Left lobe of liver (tissue), 2 donors: Measurements from ENCODE around the gene AP1B1. TPM values are rescaled to one million over a fixed set of nuclear protein-coding genes. Genes with fewer than 3 reads are reported as not detected.
"Not testable (repeated sequence)": the region's sequence is repeated elsewhere in the genome, so short reads cannot be mapped to it uniquely, and the experiment has no call there.

Experiments used
- ATAC-seq: fragments of 200-7000 bp; cut with Tn5 transposase; one replicate; pipeline ENCODE4 v1.9.1; 2020; ENCODE audit warnings: mild to moderate bottlenecking, moderate library complexity
- DNase-seq: peaks from one replicate; pipeline ENCODE4 v3.0.0-alpha.2; 2020; ENCODE audit warnings: low spot score
- total RNA-seq: library from RNA; stranded (reverse); gene quantifications from one replicate; pipeline ENCODE4 v1.2.1, GENCODE V29; 2021
- donor health status: DM: no; HTN: no; CAD: no; lungs with moderate emphysema.
- donor health status: DM: no; HTN: yes; CAD: no.

Gene AP1B1
- 37.9 TPM for total RNA-seq

DNA sequence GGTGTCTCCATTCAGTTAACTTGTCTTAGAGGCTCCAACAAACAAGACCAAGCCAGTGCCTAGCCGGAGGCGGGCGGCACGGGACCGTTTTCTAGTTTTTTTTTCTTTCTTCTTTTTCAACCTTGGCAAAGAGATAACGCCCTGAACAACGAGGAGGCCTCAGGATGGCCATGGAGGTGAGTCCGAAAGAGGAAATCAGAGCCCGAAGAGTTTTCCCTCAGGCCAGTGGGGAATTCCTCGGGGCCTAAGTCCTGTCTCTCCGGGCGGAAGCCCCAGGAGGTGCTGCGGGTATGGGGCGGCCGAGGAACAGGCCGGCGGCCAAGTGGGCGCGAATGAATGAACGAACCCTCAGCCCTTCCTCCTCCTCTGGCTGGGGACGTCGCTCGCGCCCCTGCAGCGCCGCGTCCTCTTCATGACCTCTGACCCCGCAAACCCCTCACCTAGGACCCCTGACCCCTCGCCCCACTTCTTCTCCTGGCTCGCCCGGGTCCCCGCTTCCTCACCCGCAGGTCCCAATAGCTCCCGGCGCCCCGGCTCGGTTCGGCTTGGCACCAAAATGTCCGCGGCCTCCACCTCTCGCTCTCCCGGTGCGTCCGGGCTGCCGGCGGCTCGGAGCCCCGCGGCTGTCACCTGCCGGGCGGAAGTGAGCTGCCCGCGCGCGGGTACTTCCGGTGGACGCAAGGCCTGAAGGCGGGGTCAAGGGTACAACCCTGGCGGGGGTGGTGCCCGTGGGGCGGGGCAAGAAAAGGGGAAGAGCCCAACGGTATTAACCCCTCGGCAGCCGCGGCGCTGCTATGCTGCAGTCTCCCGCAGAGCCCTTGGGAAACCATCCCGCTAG is at the start of gene AP1B1:
AP1B1 (minus strand) TSS at position 650 of the 838 bp plus-strand sequence. CDS start 21,327 bp downstream, outside the sequence.
- ATAC-seq (peak; percentile 95), DNase-seq (peak; percentile 96)

DNA sequence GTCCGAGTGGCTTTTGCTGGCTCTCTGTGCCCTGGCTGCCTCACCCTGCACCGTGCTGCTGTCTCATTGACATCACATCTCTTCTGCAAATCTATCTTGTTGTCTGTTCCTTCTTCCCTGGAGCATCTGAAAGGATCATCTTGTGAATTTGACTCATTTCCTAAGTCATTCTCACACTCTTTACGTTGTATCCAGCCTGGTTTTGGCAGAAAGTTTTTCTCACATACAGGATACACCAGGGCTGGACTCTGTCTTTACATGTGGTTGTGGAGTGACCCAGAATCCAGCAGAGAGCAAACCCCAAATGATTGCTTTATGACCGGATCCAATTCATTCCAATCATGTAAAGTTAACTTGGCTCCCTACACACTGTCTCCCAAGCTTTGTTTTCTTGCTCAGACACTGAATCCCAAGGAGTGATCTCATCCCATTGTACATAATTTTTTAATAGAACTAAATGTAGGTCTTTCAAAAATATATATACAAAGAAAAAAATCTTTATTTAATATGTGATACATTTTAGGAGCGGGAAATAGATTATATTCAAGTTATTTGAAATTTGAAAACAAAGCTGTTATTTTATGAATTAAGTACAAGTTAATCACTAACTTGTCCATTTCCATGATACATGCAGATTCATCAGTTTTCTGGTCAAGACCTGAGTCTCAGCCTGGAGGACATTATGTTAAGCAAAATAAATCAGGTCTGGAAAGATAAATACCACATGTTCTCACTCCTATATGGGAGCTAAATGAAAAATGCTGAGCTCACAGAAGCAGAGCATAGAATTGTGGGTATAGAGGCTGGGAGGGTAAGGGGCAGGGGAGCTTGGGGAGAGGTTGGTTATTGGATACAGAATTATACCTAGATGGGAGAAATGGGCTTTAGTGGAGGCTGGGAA is 47.1 kb upstream of the AP1B1 start:
- DNase-seq = no peak

DNA sequence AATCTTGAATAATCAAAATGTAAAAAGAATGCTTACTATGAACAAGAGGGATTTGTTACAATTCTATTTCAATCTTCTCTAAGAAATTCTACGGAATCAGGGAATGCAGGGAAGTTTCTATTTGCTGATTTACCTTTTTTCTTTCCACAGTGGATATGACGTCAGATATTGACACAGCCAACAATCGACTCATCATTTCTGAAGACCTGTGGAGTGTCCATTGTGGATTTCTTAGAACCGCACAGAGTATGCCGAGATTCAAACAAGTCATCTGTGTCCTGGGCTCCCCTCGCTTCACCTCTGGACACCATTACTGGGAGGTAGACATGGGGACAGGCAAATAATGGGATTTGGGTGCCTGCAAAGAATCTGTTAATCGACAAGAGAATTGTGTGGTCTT is 45.9 kb upstream of the AP1B1 start:
- peak; percentile 6 for DNase-seq

More for the DNA sequence above, 47.1 kb upstream of the AP1B1 start:
- ATAC-seq = no peak

DNA sequence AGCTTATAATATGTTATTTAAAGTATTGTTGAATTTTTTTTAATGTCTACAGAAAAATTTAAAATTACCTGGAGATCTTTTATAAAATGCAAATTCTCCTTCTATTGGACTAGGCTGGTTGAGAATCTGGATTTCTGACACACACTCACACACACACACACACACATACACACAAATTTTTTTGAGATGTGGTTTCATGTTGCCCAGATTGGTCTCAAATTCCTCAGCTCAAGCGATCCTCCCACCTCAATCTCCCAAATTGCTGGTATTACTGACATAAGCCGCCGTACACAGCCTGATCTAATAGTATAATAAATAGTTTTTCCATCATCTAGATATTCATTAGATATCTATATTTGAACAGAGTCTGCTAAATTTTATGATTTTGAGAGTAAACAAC is 45.5 kb upstream of the AP1B1 start:
- DNase-seq (no peak), ATAC-seq (no peak)

More for the DNA sequence above, 45.9 kb upstream of the AP1B1 start:
- ATAC-seq = no peak

DNA sequence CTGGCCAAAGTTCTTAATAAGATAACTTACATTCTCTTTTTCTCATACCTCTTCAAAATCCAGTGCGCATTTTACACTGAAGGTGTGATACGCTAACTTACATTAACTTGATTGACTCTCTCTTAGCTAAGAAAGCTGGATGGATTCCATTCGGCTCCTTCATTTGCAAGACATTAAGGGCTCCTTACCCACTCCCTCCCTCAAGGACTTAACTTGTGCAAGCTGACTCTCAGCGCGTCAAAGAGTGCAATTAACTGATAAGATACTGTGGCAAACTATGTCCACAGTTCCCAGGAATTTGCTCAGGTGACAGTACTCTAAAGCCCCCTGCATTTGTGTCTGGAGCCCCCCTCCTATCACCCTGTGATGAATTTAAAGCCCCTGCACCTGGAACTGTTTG is 43.6 kb upstream of the AP1B1 start:
- DNase-seq (no peak), ATAC-seq (no peak)

DNA sequence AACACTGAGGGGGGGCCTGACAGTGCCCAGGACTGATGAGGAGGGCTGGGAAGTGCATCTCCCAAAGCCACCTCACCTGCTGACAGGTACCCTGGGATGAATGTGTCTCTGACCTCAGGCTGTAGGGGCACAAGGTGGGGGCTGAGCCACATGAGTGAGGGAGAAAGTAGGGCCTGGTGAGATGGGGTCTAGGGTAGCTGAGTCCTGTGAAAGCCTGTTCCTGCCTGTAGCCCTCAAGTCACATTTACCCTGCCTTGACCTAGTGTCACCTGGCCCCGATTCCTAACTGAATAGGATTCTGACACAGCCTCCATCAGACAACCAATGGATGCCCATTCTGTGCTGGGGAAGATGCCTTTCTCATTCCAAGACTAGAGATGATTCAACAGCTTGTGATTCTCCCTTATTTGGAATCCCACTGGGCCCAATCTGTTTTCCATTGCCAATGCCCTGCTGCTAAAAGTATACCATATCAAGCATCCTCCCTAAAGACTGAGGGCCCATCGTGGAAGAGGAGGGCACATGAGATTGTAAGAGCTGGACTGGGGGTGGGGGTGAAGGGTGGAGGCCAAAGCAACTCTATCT is 38.9 kb upstream of the AP1B1 start:
- DNase-seq (no peak), ATAC-seq (no peak)

DNA sequence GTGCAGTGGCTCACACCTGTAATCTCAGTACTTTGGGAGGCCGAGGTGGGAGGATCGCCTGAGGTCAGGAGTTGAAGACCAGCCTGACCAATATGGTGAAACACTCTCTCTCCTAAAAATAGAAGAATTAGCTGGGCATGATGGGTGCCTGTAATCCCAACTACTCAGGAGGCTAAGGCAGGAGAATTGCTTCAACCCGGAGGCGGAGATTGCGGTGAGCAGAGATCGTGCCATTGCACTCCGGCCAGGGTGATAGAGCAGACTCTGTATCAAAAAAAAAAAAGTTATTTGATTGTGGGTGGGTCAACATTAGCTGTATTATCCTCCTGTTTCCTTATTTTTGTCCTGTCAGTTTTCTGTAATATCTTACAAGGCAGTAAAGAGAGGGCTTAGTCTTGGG is 38.1 kb upstream of the AP1B1 start:
- no peak for DNase-seq
- ATAC-seq = no peak

DNA sequence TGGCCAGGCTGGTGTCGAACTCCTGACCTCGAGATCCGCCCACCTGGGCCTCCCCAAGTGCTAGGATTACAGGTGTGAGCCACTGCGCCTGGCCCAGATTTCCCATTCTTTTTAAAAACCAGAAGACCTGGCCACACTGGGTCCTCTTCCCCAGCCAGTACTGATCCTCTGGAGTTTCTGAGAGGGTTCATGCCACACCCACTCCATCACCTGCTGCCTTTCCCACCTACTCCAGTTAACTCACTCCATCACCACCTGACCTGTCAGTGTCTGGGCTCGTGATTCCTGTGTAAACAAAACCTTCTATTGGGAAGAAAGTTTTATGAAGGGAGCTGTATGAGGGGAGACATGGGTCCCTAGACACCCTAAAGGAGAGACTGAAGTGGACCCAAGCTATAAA is 30.3 kb upstream of the AP1B1 start:
- DNase-seq, ATAC-seq: not testable (repeated sequence)

DNA sequence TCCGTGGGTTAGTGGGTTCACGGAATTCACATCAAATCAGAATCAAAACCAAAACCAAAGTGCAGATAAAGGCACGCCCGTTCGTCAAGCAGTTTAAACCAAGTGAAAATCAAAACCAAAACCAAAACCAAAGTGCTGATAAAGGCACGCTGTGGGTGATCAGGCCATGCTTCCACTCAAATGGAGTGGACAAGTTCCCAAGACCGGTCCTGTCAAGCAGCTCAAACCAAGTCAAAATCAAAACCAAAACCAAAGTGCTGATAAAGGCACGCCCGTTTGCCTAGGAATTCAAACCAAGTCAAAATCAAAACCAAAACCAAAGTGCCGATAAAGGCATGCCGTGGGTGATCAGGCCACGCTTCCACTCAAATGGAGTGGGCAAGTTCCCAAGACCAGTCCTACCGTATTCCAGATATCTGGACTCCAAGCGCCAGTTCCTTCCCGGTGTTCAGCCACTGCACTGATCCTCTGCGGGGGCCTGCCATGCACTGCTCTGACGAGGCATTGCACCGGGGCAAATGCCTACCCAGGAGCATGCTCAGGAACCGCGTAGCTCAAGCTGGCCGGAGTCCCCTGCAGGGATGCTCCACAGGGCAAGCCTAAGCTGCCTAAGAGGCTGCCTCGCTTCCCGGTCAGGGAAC is 26.7 kb upstream of the AP1B1 start:
- ATAC-seq (peak; percentile 89), DNase-seq (peak; percentile 71)

DNA sequence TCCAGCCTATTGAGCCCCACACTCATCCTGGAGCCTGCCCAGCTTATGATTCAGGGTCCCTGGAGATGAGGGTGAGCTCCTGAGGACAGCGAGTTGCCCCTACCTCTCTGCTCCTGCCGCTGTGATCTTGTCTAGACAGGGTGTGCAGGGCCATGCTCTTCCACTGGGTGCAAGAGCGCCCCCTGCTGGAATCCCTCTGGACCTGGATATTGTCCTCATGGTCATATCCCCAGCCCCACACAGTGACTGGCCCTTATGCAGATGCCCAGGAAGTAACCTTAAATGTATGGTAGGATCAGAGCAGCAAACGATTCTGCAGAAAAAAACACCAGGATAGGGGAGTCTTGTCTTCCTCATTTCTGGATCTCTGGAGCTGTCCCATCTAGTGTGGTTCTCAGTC is 24.4 kb upstream of the AP1B1 start:
- ATAC-seq = peak; percentile 76
- not testable (repeated sequence) for DNase-seq

DNA sequence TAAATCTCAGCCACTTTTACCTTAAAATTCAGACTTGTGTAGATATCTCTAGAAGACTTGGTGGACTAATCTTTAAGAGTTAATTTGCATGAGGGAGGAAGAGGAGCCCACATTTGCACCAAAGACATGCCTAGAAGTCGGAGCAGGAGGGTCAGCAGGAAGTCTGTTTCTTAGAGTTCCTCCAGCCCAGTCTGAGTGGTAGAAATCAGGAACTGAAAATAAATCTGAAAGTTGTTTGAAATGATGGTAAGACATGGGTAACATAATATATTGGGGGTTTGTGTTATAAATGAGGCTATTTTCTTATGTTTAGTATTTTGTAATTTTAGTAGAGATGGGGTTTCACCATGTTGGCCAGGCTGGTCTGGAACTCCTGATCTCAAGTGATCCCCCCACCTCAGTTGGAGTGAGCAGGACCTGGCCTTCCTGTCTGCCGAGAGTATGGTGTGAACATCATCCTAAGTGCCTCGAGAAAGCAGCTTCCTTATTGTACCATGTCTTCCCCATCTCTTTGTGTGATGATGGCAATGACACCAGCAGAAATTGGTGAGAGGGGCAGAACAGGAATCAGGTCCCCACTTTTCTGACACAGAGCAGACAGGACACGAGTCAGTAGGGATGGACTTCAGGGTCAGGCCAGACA is 23.3 kb upstream of the AP1B1 start:
- not testable (repeated sequence) for ATAC-seq, DNase-seq

DNA sequence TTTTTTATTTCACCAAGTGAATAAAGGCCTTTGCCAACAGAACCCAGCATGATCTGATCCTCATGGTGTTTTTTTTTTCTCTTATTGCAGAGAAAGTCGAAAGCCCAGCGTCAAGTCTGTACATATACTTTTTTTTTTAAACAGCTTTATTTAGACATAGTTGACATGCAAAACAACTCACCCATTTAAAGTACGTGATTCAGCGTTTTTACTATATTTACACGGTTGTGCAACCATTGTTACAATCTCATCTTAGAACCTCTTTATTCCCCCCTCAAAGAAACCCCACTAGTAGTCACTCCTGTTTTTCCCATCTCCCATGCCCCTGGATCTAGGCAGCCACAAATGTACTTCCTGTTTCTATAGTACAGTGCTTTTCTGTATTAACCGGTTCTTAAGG is 20.6 kb upstream of the AP1B1 start:
- ATAC-seq (no peak), DNase-seq (no peak)

DNA sequence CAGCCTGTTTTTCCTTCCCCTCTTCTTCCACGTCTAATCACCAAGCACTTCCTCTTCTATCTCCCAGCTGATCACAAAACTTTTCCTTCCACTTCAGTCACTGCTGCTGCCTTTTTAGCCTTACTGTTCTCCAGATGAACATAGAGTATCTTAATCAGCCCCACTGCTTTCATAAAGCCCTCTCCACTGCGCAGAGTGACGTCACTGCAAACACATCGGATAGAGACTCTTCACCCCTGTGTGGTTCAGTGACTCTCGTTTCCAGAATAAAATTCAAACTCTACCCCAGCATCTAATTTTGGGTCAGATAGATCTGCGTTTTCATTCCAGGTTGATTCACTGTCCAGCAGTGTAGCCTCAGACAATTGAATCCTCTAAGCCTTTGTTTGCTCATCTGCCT is 13.2 kb upstream of the AP1B1 start:
- DNase-seq, ATAC-seq: not testable (repeated sequence)

DNA sequence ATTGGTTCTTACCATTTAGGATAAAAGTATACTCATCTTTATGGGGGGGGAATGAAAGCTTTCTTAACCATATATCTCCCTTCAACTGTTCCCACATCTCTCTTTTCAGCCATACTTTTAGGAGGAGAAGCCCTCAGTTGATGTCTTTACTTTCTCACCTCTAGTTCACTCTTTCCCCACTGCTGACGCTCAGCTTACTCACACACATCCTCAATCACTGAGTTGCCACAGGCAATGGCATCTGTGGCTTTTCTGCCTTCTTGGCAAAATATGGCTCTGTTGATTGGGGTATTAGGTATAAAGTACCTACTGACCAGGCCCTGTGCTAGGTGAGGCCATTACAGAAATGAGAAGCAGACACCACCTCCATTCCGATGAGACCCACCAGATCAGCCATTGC is 12.2 kb upstream of the AP1B1 start:
- DNase-seq = no peak
- no peak for ATAC-seq

DNA sequence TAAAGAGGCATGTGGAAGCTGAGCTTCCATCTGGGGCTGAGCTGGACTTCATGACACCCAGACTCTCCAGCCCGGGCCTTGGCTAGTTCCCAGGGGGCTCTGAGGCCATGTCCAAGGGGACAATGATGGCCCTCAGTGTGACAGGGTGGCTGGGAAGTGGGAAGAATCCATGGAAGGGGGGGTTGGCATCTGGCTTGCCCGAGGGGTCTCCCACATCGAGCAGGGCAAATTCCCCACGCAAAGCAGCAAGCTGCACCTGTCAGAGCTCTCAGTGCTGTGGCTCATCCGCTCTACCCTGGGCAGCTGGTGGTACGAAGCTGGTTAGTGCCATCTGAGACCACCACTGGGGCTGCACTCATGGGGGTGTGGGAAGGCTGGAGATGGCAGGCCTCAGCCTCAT is 9.4 kb upstream of the AP1B1 start:
- ATAC-seq (no peak), DNase-seq (no peak)

DNA sequence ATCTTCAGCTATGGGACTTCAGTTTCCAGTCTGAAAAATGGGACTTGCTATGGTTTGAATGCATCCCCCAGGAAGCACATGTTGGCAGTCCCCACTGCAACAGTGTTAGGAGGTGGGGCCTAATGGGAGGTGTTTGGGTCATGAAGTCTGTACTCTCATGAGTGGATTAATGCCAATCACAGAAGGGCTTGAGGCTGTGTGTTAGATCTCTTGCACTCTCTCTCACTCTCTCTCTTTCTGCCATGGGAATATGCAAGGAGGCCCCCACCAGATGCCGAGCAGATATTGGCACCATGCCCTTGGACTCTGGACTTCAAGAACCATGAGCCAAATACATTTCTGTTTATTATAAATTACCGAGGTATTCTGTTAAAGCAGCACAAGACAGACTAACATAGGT is 7.8 kb upstream of the AP1B1 start:
- no peak for DNase-seq
- ATAC-seq = no peak

DNA sequence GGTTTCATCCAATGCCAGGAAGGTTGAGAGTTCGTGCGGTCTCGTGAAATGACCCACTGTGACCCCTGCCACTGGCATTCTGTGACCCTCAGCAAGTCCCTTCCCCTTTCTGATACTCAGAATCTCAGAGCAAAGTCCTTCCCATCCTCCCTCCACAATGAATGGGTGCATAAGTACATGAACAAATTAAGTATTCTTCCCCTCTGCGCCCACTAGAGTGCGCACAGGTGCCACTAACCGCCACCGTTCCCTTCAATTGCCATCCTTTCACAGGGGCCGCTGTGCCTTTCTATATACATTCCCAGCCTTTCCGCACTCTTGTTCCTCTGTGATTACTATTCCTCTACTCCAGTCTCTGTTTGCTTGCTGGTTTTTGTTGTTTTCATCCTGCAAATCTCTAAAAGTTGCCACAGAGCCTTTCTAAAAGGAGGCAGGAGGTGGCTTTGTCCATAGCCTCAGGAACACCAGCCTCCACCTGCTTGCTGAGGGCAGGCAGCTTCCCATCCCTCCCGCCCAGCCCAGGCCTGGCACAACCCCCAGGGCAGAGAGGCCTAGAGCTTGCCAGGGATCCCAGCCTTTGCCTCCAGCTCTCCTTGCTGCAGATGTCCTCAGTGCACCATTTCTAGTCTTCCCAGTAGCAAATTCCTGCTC is 6.7 kb upstream of the AP1B1 start:
- DNase-seq = peak; percentile 73
- peak; percentile 96 for ATAC-seq

DNA sequence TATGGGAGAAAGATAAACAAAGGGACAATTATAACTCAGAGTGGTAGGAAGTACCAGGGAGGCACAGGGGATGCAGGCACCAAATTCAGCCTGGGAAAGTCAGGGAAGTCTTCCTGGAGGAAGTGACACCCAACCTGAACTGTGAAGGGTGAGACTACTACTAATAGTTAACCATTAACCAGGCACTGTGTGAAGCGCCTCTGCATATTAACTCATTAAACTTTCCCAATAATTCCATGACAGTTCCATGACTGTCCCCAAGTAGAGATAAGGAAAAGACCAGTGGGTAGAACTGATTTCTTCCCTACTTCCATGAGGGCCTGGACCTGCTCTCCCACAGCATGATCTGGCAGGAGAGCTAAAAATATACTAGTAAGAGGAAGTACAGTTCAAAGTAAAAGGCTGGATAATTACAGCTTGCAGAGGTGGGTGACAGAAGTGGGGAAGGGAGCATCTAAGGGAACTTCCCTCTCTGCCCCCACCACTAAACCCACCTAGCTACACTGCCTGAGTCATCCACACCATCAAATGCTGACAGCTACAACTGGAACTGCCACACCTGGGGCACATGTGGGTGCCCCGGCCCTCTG is 4.7 kb upstream of the AP1B1 start:
- DNase-seq (no peak), ATAC-seq (no peak)

DNA sequence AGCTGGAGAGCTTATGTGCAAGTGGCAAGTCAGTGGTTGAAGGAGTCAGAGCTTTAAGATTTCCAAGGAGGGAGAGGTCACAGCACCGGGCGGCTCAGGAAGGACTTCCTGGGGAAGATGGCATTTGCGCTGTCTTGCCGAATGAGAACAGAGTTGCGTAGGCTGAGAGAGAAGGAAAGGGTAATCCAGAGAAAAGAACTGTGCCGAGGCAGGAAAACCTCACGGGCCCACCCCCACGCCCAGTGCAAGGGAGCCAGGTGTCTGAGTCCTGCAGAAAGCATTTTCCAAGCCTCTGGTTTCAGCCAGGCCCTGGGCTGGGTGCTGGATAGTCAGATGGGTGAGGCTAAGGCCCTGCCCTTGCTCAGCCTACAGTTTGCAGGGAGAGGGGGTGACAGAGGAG is 3.2 kb upstream of the AP1B1 start:
- no peak for DNase-seq

DNA sequence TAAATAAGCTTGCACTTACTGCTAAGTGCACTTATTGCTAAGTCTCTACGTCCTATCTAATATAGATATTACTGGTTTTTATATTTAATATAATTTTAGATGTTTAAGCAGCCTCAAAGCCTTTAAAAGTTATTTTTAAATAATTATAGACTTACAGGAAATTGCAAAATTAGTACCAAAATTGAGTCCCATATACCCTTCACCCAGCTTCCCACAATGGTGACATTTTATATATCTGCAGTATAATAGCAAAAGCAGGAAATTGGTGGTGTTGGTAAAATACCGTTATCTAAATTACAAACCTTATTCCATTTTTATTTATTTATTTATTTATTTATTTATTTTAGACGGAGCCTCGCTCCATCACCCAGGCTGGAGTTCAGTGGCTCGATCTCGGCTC is 1.9 kb upstream of the AP1B1 start:
- ATAC-seq = no peak

More for the DNA sequence above, 3.2 kb upstream of the AP1B1 start:
- ATAC-seq = no peak

More for the DNA sequence above, 1.9 kb upstream of the AP1B1 start:
- no peak for DNase-seq
